H1 (cell line): ENCODE measurements around the gene SPOCK1.

Experiments used
- BRCA1 ChIP-seq: IDR thresholded peaks from 2 replicates; pipeline ENCODE4 v1.6.1; 2012; ENCODE audit warnings: low read depth, low read length, improper control_type of control experiment
- CHD1 ChIP-seq: IDR thresholded peaks from 2 replicates; pipeline ENCODE4 v1.6.1; 2012; ENCODE audit warnings: low read depth, low read length, improper control_type of control experiment
- EGR1 ChIP-seq: IDR thresholded peaks from 2 replicates; pipeline ENCODE4 v1.6.1; 2011; ENCODE audit warnings: low read depth, low read length, borderline replicate concordance
- EP300 ChIP-seq, 2 experiments: IDR thresholded peaks; 1 replicate in 1 of 2; 2 replicates in 1 of 2; pipeline ENCODE4 v1.6.1; 2011 to 2012; ENCODE audit warnings: low read depth in 2 of 2, low read length in 2 of 2, mild to moderate bottlenecking in 2 of 2, borderline replicate concordance in 1 of 2, inconsistent platforms in 1 of 2, moderate library complexity in 1 of 2
- EZH2 ChIP-seq: fragments of 200-600 bp; sonication (generic); IDR thresholded peaks from 2 replicates; pipeline ENCODE4 v1.7.1; 2012; ENCODE audit warnings: low read depth, mild to moderate bottlenecking, moderate library complexity, low read length, inconsistent platforms; ENCODE audit not compliant: severe bottlenecking
- HDAC6 ChIP-seq: IDR thresholded peaks from one replicate; pipeline ENCODE4 v1.7.1; 2012; ENCODE audit warnings: low read depth, mild to moderate bottlenecking, inconsistent platforms, low read length, moderate library complexity
- MAFK ChIP-seq: IDR thresholded peaks from 2 replicates; pipeline ENCODE4 v1.6.1; 2012; ENCODE audit warnings: low read depth, mild to moderate bottlenecking, improper control_type of control experiment, low read length
- NANOG ChIP-seq: IDR thresholded peaks from 2 replicates; pipeline ENCODE4 v1.6.1; 2011; ENCODE audit warnings: low read length, low read depth, mild to moderate bottlenecking, inconsistent platforms; ENCODE audit not compliant: insufficient read depth, poor library complexity, severe bottlenecking
- POLR2A ChIP-seq, 2 experiments: IDR thresholded peaks; 1 replicate in 1 of 2; 2 replicates in 1 of 2; pipeline ENCODE4 v1.6.1; 2011; ENCODE audit warnings: low read depth in 2 of 2, low read length in 2 of 2, mild to moderate bottlenecking in 2 of 2; ENCODE audit errors: control extremely low read depth in 1 of 2
- RAD21 ChIP-seq, 2 experiments: IDR thresholded peaks in 1 of 2; conservative IDR thresholded peaks in 1 of 2; 2 replicates each; pipeline ENCODE4 v1.6.1; 2011; ENCODE audit warnings: low read depth in 2 of 2, low read length in 2 of 2, improper control_type of control experiment in 1 of 2, inconsistent platforms in 1 of 2, mild to moderate bottlenecking in 1 of 2, moderate library complexity in 1 of 2
- RFX5 ChIP-seq: IDR thresholded peaks from 2 replicates; pipeline ENCODE4 v1.6.1; 2011; ENCODE audit warnings: low read depth, low read length, improper control_type of control experiment, borderline replicate concordance
- TAF1 ChIP-seq: IDR thresholded peaks from 2 replicates; pipeline ENCODE4 v1.6.1; 2011; ENCODE audit warnings: mild to moderate bottlenecking, low read depth, low read length
- TF ChIP-seq, protein P1 (sequence below), 3 experiments: IDR thresholded peaks; 1 replicate in 2 of 3; 2 replicates in 1 of 3; pipeline versions ENCODE4 v1.5.1 to v1.6.1; 2011; ENCODE audit warnings: low read length in 3 of 3, mild to moderate bottlenecking in 3 of 3, inconsistent platforms in 2 of 3, low read depth in 1 of 3, moderate library complexity in 1 of 3; ENCODE audit not compliant: insufficient read depth in 1 of 3; ENCODE audit errors: control extremely low read depth in 1 of 3
- TF ChIP-seq, protein P2 (sequence below): IDR thresholded peaks from 2 replicates; pipeline ENCODE4 v1.6.1; 2011; ENCODE audit warnings: low read length, improper control_type of control experiment

DNA sequence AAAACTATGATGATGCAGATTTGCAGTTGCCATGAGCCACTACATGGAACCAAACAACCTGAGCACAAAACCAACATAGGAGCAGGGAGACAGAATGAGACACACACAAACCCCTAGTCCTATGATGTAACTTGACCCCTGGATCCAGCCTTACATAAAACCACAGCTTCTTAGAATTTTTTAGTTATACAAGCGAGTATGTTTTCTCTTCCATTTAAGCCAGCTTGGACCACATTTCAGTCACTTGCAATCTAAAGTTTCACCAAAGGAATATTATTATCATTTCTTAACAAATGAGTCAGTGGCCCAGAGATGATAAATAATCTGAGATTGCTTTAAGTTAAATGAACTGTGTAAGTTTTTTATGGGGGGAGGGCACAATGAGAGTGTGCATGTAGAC is 6.8 kb downstream of the SPOCK1 start:
- no peak for TF ChIP-seq EZH2
- no peak for TF ChIP-seq POLR2A (IDR thresholded peaks at IDR 0.05; ENCODE audit: control extremely low read depth in 1 of 2, low read depth in 2 of 2, low read length in 2 of 2)
- TF ChIP-seq, protein P1, sequence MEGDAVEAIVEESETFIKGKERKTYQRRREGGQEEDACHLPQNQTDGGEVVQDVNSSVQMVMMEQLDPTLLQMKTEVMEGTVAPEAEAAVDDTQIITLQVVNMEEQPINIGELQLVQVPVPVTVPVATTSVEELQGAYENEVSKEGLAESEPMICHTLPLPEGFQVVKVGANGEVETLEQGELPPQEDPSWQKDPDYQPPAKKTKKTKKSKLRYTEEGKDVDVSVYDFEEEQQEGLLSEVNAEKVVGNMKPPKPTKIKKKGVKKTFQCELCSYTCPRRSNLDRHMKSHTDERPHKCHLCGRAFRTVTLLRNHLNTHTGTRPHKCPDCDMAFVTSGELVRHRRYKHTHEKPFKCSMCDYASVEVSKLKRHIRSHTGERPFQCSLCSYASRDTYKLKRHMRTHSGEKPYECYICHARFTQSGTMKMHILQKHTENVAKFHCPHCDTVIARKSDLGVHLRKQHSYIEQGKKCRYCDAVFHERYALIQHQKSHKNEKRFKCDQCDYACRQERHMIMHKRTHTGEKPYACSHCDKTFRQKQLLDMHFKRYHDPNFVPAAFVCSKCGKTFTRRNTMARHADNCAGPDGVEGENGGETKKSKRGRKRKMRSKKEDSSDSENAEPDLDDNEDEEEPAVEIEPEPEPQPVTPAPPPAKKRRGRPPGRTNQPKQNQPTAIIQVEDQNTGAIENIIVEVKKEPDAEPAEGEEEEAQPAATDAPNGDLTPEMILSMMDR (IDR thresholded peaks at IDR 0.05; ENCODE audit: control extremely low read depth in 1 of 3, insufficient read depth in 1 of 3, low read depth in 1 of 3, low read length in 3 of 3), result no peak
- no peak for TF ChIP-seq RAD21 (IDR thresholded peaks at IDR 0.05 in 1 of 2, conservative IDR thresholded peaks at IDR 0.05 in 1 of 2; ENCODE audit: low read depth in 2 of 2, low read length in 2 of 2)
- no peak for TF ChIP-seq EP300 (IDR thresholded peaks at IDR 0.05; ENCODE audit: borderline replicate concordance in 1 of 2, low read depth in 2 of 2, low read length in 2 of 2)
- TF ChIP-seq TAF1, result no peak
- TF ChIP-seq MAFK, result no peak
- no peak for TF ChIP-seq NANOG
- TF ChIP-seq, protein P2, sequence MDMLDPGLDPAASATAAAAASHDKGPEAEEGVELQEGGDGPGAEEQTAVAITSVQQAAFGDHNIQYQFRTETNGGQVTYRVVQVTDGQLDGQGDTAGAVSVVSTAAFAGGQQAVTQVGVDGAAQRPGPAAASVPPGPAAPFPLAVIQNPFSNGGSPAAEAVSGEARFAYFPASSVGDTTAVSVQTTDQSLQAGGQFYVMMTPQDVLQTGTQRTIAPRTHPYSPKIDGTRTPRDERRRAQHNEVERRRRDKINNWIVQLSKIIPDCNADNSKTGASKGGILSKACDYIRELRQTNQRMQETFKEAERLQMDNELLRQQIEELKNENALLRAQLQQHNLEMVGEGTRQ, result no peak
- no peak for TF ChIP-seq CHD1
- no peak for TF ChIP-seq EGR1
- no peak for TF ChIP-seq RFX5
- no peak for TF ChIP-seq BRCA1
- TF ChIP-seq HDAC6, result no peak
